H9 (cell line): ENCODE results near the gene CPNE8. TPM values are rescaled to one million over a fixed set of nuclear protein-coding genes. Genes with fewer than 3 reads are reported as not detected.

ENCODE experiments used
- DNase-seq: peaks from one replicate; pipeline ENCODE4 v3.0.0-alpha.2; 2017
- H2AFZ ChIP-seq: one replicate; pipeline ENCODE4 v1.6.1; 2013; ENCODE audit warnings: mild to moderate bottlenecking, low read length, control low read depth, moderate library complexity
- H2AK5ac ChIP-seq: 2 replicates; pipeline ENCODE4 v1.6.1; 2013; ENCODE audit warnings: low read length, control low read depth, mixed read lengths; ENCODE audit not compliant: insufficient read length
- H2BK120ac ChIP-seq: one replicate; pipeline ENCODE4 v1.6.1; 2013; ENCODE audit warnings: low read depth, mild to moderate bottlenecking, low read length, control low read depth, inconsistent platforms; ENCODE audit not compliant: poor library complexity, severe bottlenecking
- H2BK12ac ChIP-seq: 2 replicates; pipeline ENCODE4 v1.6.1; 2013; ENCODE audit warnings: low read length, control low read depth, mixed read lengths, low read depth; ENCODE audit not compliant: insufficient read length
- H2BK15ac ChIP-seq: 2 replicates; pipeline ENCODE4 v1.6.1; 2013; ENCODE audit warnings: low read depth, low read length, control low read depth
- H2BK20ac ChIP-seq: one replicate; pipeline ENCODE4 v1.6.1; 2013; ENCODE audit warnings: low read depth, mild to moderate bottlenecking, low read length, control low read depth, inconsistent platforms; ENCODE audit not compliant: poor library complexity, severe bottlenecking
- H2BK5ac ChIP-seq: 2 replicates; pipeline ENCODE4 v1.6.1; 2013; ENCODE audit warnings: low read length, control low read depth, mixed read lengths; ENCODE audit not compliant: insufficient read length
- H3K14ac ChIP-seq: 2 replicates; pipeline ENCODE4 v1.6.1; 2013; ENCODE audit warnings: low read length, control low read depth; ENCODE audit not compliant: insufficient read depth
- H3K18ac ChIP-seq: 2 replicates; pipeline ENCODE4 v1.6.1; 2013; ENCODE audit warnings: low read depth, mild to moderate bottlenecking, mixed read lengths, low read length, control low read depth; ENCODE audit not compliant: insufficient read length
- H3K23ac ChIP-seq: 2 replicates; pipeline ENCODE4 v1.6.1; 2013; ENCODE audit warnings: low read length, control low read depth, mixed read lengths, low read depth; ENCODE audit not compliant: insufficient read length
- H3K23me2 ChIP-seq: 2 replicates; pipeline ENCODE4 v1.6.1; 2013; ENCODE audit warnings: low read depth, mild to moderate bottlenecking, mixed read lengths, low read length, control low read depth; ENCODE audit not compliant: insufficient read length, poor library complexity, severe bottlenecking
- H3K27ac ChIP-seq: 2 replicates; pipeline ENCODE4 v1.5.1; 2013; ENCODE audit warnings: low read length, control low read depth, mixed read lengths, low read depth; ENCODE audit not compliant: insufficient read length
- H3K27me3 ChIP-seq: 2 replicates; pipeline ENCODE4 v1.6.1; 2013; ENCODE audit warnings: low read length, control low read depth, inconsistent platforms; ENCODE audit not compliant: insufficient read depth
- H3K4ac ChIP-seq: 2 replicates; pipeline ENCODE4 v1.6.1; 2013; ENCODE audit warnings: low read depth, mild to moderate bottlenecking, control low read depth, inconsistent platforms, low read length, moderate library complexity
- H3K4me1 ChIP-seq: 2 replicates; pipeline ENCODE4 v1.6.1; 2013; ENCODE audit warnings: low read length, control low read depth, inconsistent platforms; ENCODE audit not compliant: insufficient read depth
- H3K4me2 ChIP-seq: 2 replicates; pipeline ENCODE4 v1.6.1; 2013; ENCODE audit warnings: low read length, control low read depth, mixed read lengths; ENCODE audit not compliant: insufficient read length, insufficient read depth
- H3K56ac ChIP-seq: 2 replicates; pipeline ENCODE4 v1.6.1; 2013; ENCODE audit warnings: low read depth, mild to moderate bottlenecking, mixed read lengths, low read length, control low read depth; ENCODE audit not compliant: insufficient read length
- H3K79me1 ChIP-seq: 2 replicates; pipeline ENCODE4 v1.6.1; 2013; ENCODE audit warnings: low read depth, mild to moderate bottlenecking, moderate library complexity, low read length, control low read depth, inconsistent platforms; ENCODE audit not compliant: insufficient read depth, poor library complexity, severe bottlenecking
- H3K79me2 ChIP-seq: 2 replicates; pipeline ENCODE4 v1.6.1; 2013; ENCODE audit warnings: low read length, control low read depth, inconsistent platforms; ENCODE audit not compliant: insufficient read depth
- H3K9ac ChIP-seq: 2 replicates; pipeline ENCODE4 v1.6.1; 2013; ENCODE audit warnings: low read length, control low read depth, mixed read lengths; ENCODE audit not compliant: insufficient read length; ENCODE audit errors: extremely low read depth
- H3K9me3 ChIP-seq: one replicate; pipeline ENCODE4 v1.6.1; 2013; ENCODE audit warnings: low read depth, low read length, inconsistent platforms; ENCODE audit not compliant: control insufficient read depth
- H3T11ph ChIP-seq: one replicate; pipeline ENCODE4 v1.6.1; 2013; ENCODE audit warnings: mild to moderate bottlenecking, low read length, control low read depth, inconsistent platforms
- H4K20me1 ChIP-seq: one replicate; pipeline ENCODE4 v1.6.1; 2013; ENCODE audit not compliant: control insufficient read depth, insufficient read length, insufficient read depth
- H4K5ac ChIP-seq: 2 replicates; pipeline ENCODE4 v1.6.1; 2013; ENCODE audit warnings: low read depth, mild to moderate bottlenecking, mixed read lengths, low read length, control low read depth; ENCODE audit not compliant: insufficient read length
- H4K8ac ChIP-seq: replicated peaks from 2 replicates; pipeline ENCODE4 v1.6.1; 2013; ENCODE audit warnings: low read length, control low read depth, mixed read lengths, low read depth; ENCODE audit not compliant: insufficient read length
- H4K91ac ChIP-seq: 2 replicates; pipeline ENCODE4 v1.6.1; 2013; ENCODE audit warnings: low read depth, mild to moderate bottlenecking, moderate library complexity, mixed read lengths, low read length, control low read depth; ENCODE audit not compliant: insufficient read length
- H3K27ac Mint-ChIP-seq, 3 experiments: 2 replicates in 2 of 3; 3 replicates in 1 of 3; pipeline ENCODE4 v1.8.0; 2020 to 2021; ENCODE audit warnings: mixed read lengths in 3 of 3, mild to moderate bottlenecking in 1 of 3, moderate library complexity in 1 of 3
- H3K27me3 Mint-ChIP-seq: 2 replicates; pipeline ENCODE4 v1.8.0; 2021; ENCODE audit warnings: low read depth, mild to moderate bottlenecking, moderate library complexity, mixed read lengths
- H3K36me3 Mint-ChIP-seq, 3 experiments: 2 replicates in 2 of 3; 3 replicates in 1 of 3; pipeline ENCODE4 v1.8.0; 2020 to 2021; ENCODE audit warnings: low read depth in 3 of 3, mixed read lengths in 3 of 3; ENCODE audit not compliant: insufficient read depth in 1 of 3
- H3K4me1 Mint-ChIP-seq, 2 experiments: 2 replicates each; pipeline ENCODE4 v1.8.0; 2020; ENCODE audit warnings: mixed read lengths in 2 of 2
- H3K4me3 Mint-ChIP-seq, 2 experiments: 2 replicates in 1 of 2; 3 replicates in 1 of 2; pipeline ENCODE4 v1.8.0; 2020 to 2021; ENCODE audit warnings: mild to moderate bottlenecking in 2 of 2, mixed read lengths in 2 of 2, moderate library complexity in 1 of 2
- H3K9me3 Mint-ChIP-seq, 2 experiments: 2 replicates in 1 of 2; 3 replicates in 1 of 2; pipeline ENCODE4 v1.8.0; 2020; ENCODE audit warnings: mild to moderate bottlenecking in 2 of 2, mixed read lengths in 2 of 2, moderate library complexity in 1 of 2
- CTCF ChIP-seq: fragments of 200-600 bp; sonication (generic); conservative IDR thresholded peaks from 3 replicates; pipeline ENCODE4 v1.8.0; 2021; ENCODE audit warnings: antibody characterized with exemption, mild to moderate bottlenecking
- WGBS: extraction: QIAGEN DNeasy Blood & Tissue Kit; methylation state at CpG from one replicate; pipeline ENCODE4 v1.1.7; 2013; ENCODE audit warnings: missing lambda C conversion rate, low lambda C conversion rate, mixed read lengths; ENCODE audit not compliant: insufficient read length; ENCODE audit errors: extremely low coverage; 5-methylcytosine and 5-hydroxymethylcytosine counted together
- total RNA-seq: library from RNA; stranded (reverse); gene quantifications from 2 replicates; pipeline ENCODE4 v1.2.1, GENCODE V29; 2021

Gene CPNE8
- total RNA-seq, 1 experiment from 2014 or later, result 1.9 TPM

- H2BK15ac ChIP-seq, result no peak overlapping the region
- H4K91ac ChIP-seq, result no peak overlapping the region
- Mint-ChIP-seq H3K4me3 (peak overlapping the region in 1 of 2 experiments; percentile 95; a peak in 1 of 5 replicates), H3K36me3 (no peaks in the 10 kb centered on the region), H3K27me3 (peaks cover 16% of the 10 kb centered on the region), H3K9me3 (no peaks in the 10 kb centered on the region; a peak in 1 of 5 replicates), H3K4me1 (peaks cover 28% of the 10 kb centered on the region in 2 experiments), H3K27ac (no peak overlapping the region; a peak in 1 of 7 replicates)
- H3K14ac ChIP-seq, result no peak overlapping the region
- H2BK20ac ChIP-seq, result no peak overlapping the region
- TF ChIP-seq CTCF, result no peak
- H2AK5ac ChIP-seq, result no peak overlapping the region
- no peak overlapping the region for H2AFZ ChIP-seq
- peaks cover 14% of the 10 kb centered on the region for H3K23me2 ChIP-seq
- WGBS, result no CpG with 5 or more reads among the region's 3 CpGs
- no peak for DNase-seq
- no peaks in the 10 kb centered on the region for H3K27me3 ChIP-seq
- no peak overlapping the region for H3K18ac ChIP-seq
- H3K4me2 ChIP-seq, result no peak overlapping the region
- no peak overlapping the region for H3K27ac ChIP-seq
- no peak overlapping the region for H4K5ac ChIP-seq
- no peak overlapping the region for H3K4ac ChIP-seq
- H3K9ac ChIP-seq, result no peak overlapping the region
- H2BK12ac ChIP-seq, result no peak overlapping the region
- H3K23ac ChIP-seq, result no peak overlapping the region
- no peaks in the 10 kb centered on the region for H4K20me1 ChIP-seq
- H3T11ph ChIP-seq, result no peak overlapping the region
- H3K4me1 ChIP-seq, result peaks cover 2% of the 10 kb centered on the region; the same call in 1 of the 2 replicates
- H3K9me3 ChIP-seq, result no peaks in the 10 kb centered on the region
- no peaks in the 10 kb centered on the region for H3K79me2 ChIP-seq
- no peak overlapping the region for H4K8ac ChIP-seq
- no peak overlapping the region for H3K56ac ChIP-seq
- no peak overlapping the region for H2BK120ac ChIP-seq
- H2BK5ac ChIP-seq, result no peak overlapping the region
- H3K79me1 ChIP-seq, result no peaks in the 10 kb centered on the region
These were observed 1.8 kb downstream of the CPNE8 start for GRCh38 chr12:38903596-38903995.
